ENCODE measurements around the gene GPR180.

GPR180 gene

GRCh38 chr13:94679614-94680013 lies 78.0 kb downstream of the GPR180 start:
- DNase-seq (ENCODE audit: extremely low spot score, insufficient read length, low read depth) (no peak), FAIRE-seq (no peak)

GRCh38 chr13:94682229-94682628 lies 80.6 kb downstream of the GPR180 start:
- DNase-seq (ENCODE audit: extremely low spot score, insufficient read length, low read depth) (no peak), FAIRE-seq (no peak)

GRCh38 chr13:94683409-94683808 lies 81.8 kb downstream of the GPR180 start:
- FAIRE-seq (no peak), DNase-seq (ENCODE audit: extremely low spot score, insufficient read length, low read depth) (no peak)
